K562 (cell line): ENCODE results near the gene PRM1. TPM values are rescaled to one million over a fixed set of nuclear protein-coding genes. Genes with fewer than 3 reads are reported as not detected.
A peak's percentile ranks its signal among the peaks of the same experiment; 100 is the strongest.

Source experiments
- BHLHE40 ChIP-seq: IDR thresholded peaks from 2 replicates; pipeline ENCODE4 v1.6.1; 2011; ENCODE audit warnings: low read length, improper control_type of control experiment
- KLF16 ChIP-seq: IDR thresholded peaks from 2 replicates; pipeline ENCODE4 v1.6.1; 2016; ENCODE audit warnings: antibody characterized with exemption
- MAX ChIP-seq: sonication (generic); formaldehyde crosslinking; IDR thresholded peaks from 2 replicates; pipeline ENCODE4 v1.9.0; 2022; ENCODE audit warnings: mild to moderate bottlenecking, missing genetic modification reagents
- MAZ ChIP-seq, 2 experiments: fragments of 450-650 bp in 1 of 2; sonication (generic) in 1 of 2; formaldehyde crosslinking; IDR thresholded peaks in 1 of 2; conservative IDR thresholded peaks in 1 of 2; 2 replicates each; pipeline versions ENCODE4 v1.4.0 to v1.5.0; 2020; ENCODE audit warnings: mild to moderate bottlenecking in 1 of 2, missing genetic modification reagents in 1 of 2
- MTF1 ChIP-seq: fragments of 250-450 bp; sonication (Bioruptor Pico); IDR thresholded peaks from 2 replicates; pipeline ENCODE4 v1.9.0; 2021; ENCODE audit warnings: moderate library complexity, mild to moderate bottlenecking, inconsistent platforms, borderline replicate concordance
- NFIC ChIP-seq: fragments of 450-650 bp; IDR thresholded peaks from 2 replicates; pipeline ENCODE4 v1.6.1; 2017; ENCODE audit warnings: mild to moderate bottlenecking, inconsistent platforms
- SIN3A ChIP-seq, 2 experiments: fragments of 150-350 bp in 1 of 2; IDR thresholded peaks; 2 replicates each; pipeline ENCODE4 v1.6.1; 2011 to 2016; ENCODE audit warnings: borderline replicate concordance in 2 of 2, low read depth in 2 of 2, low read length in 2 of 2, mild to moderate bottlenecking in 2 of 2, moderate library complexity in 2 of 2; ENCODE audit not compliant: control insufficient read depth in 1 of 2
- SREBF1 ChIP-seq: fragments of 150-350 bp; IDR thresholded peaks from 2 replicates; pipeline ENCODE4 v1.6.1; 2014; ENCODE audit warnings: antibody characterized with exemption, low read depth, low read length, borderline replicate concordance
- USF2 ChIP-seq: sonication (generic); formaldehyde crosslinking; IDR thresholded peaks from 2 replicates; pipeline ENCODE4 v1.5.0; 2020; ENCODE audit warnings: missing genetic modification reagents
- ZNF589 ChIP-seq: fragments of 200-800 bp; sonication (Bioruptor generic); IDR thresholded peaks from 2 replicates; pipeline ENCODE4 v1.6.1; 2016; ENCODE audit warnings: low read depth, missing genetic modification characterization, missing compliant biosample characterization
- polyA plus RNA-seq, 8 experiments: library from polyadenylated mRNA; depleted of rRNA in 4 of 8; stranded (reverse) in 5 of 8; unstranded in 3 of 8; fragments of >200 nt; fragmentation: Nextera tagmentation in 2 of 8; fragmentation: Illumina TruSeq in 1 of 8; extraction: Ambion mirVana in 2 of 8; extraction: Trizol in 1 of 8; gene quantifications; 2 replicates each; pipeline versions ENCODE4 v1.2.1 to v1.2.3, GENCODE V29; 2011 to 2014; ENCODE audit warnings: inconsistent platforms in 1 of 8, missing spikeins in 1 of 8
- total RNA-seq, 7 experiments: library from RNA; depleted of rRNA in 6 of 7; stranded (reverse); fragments of >200 nt in 6 of 7; fragmentation: Illumina TruSeq in 2 of 7; extraction: Trizol in 2 of 7; gene quantifications; 2 replicates each; pipeline versions ENCODE4 v1.2.1 to v1.2.3, GENCODE V29; 2011 to 2021; ENCODE audit warnings: low replicate concordance in 1 of 7
- TF ChIP-seq, protein P1 (sequence below): fragments of 450-650 bp; conservative IDR thresholded peaks from 2 replicates; pipeline ENCODE4 v1.6.1; 2016; ENCODE audit warnings: missing genetic modification characterization, low read depth, mild to moderate bottlenecking, control low read depth, missing compliant biosample characterization
- TF ChIP-seq, protein P2 (sequence below): fragments of 450-650 bp; IDR thresholded peaks from 2 replicates; pipeline ENCODE4 v1.6.1; 2016; ENCODE audit warnings: mild to moderate bottlenecking, moderate library complexity

PRM1 gene
- total and polyA plus RNA-seq, 9 of the 15 experiments (the other 6 are each of a cell fraction or from before 2014, with no cell fraction given) = not detected

- TF ChIP-seq ZNF589 (CRISPR knock-in tag) = no peak
- peak; percentile 51 for TF ChIP-seq BHLHE40
- TF ChIP-seq MTF1 = no peak
- TF ChIP-seq SIN3A (IDR thresholded peaks at IDR 0.05; ENCODE audit: borderline replicate concordance in 2 of 2, control insufficient read depth in 1 of 2, low read depth in 2 of 2, low read length in 2 of 2) = peak; percentile 16 to 45; a peak in 1 of 4 replicates
- no peak for TF ChIP-seq NFIC
- peak; percentile 75 for TF ChIP-seq USF2 (CRISPR knock-in tag)
- TF ChIP-seq, protein P1, sequence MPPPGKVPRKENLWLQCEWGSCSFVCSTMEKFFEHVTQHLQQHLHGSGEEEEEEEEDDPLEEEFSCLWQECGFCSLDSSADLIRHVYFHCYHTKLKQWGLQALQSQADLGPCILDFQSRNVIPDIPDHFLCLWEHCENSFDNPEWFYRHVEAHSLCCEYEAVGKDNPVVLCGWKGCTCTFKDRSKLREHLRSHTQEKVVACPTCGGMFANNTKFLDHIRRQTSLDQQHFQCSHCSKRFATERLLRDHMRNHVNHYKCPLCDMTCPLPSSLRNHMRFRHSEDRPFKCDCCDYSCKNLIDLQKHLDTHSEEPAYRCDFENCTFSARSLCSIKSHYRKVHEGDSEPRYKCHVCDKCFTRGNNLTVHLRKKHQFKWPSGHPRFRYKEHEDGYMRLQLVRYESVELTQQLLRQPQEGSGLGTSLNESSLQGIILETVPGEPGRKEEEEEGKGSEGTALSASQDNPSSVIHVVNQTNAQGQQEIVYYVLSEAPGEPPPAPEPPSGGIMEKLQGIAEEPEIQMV (tag) = no peak
- no peak for TF ChIP-seq KLF16
- no peak for TF ChIP-seq SREBF1
- TF ChIP-seq, protein P2, sequence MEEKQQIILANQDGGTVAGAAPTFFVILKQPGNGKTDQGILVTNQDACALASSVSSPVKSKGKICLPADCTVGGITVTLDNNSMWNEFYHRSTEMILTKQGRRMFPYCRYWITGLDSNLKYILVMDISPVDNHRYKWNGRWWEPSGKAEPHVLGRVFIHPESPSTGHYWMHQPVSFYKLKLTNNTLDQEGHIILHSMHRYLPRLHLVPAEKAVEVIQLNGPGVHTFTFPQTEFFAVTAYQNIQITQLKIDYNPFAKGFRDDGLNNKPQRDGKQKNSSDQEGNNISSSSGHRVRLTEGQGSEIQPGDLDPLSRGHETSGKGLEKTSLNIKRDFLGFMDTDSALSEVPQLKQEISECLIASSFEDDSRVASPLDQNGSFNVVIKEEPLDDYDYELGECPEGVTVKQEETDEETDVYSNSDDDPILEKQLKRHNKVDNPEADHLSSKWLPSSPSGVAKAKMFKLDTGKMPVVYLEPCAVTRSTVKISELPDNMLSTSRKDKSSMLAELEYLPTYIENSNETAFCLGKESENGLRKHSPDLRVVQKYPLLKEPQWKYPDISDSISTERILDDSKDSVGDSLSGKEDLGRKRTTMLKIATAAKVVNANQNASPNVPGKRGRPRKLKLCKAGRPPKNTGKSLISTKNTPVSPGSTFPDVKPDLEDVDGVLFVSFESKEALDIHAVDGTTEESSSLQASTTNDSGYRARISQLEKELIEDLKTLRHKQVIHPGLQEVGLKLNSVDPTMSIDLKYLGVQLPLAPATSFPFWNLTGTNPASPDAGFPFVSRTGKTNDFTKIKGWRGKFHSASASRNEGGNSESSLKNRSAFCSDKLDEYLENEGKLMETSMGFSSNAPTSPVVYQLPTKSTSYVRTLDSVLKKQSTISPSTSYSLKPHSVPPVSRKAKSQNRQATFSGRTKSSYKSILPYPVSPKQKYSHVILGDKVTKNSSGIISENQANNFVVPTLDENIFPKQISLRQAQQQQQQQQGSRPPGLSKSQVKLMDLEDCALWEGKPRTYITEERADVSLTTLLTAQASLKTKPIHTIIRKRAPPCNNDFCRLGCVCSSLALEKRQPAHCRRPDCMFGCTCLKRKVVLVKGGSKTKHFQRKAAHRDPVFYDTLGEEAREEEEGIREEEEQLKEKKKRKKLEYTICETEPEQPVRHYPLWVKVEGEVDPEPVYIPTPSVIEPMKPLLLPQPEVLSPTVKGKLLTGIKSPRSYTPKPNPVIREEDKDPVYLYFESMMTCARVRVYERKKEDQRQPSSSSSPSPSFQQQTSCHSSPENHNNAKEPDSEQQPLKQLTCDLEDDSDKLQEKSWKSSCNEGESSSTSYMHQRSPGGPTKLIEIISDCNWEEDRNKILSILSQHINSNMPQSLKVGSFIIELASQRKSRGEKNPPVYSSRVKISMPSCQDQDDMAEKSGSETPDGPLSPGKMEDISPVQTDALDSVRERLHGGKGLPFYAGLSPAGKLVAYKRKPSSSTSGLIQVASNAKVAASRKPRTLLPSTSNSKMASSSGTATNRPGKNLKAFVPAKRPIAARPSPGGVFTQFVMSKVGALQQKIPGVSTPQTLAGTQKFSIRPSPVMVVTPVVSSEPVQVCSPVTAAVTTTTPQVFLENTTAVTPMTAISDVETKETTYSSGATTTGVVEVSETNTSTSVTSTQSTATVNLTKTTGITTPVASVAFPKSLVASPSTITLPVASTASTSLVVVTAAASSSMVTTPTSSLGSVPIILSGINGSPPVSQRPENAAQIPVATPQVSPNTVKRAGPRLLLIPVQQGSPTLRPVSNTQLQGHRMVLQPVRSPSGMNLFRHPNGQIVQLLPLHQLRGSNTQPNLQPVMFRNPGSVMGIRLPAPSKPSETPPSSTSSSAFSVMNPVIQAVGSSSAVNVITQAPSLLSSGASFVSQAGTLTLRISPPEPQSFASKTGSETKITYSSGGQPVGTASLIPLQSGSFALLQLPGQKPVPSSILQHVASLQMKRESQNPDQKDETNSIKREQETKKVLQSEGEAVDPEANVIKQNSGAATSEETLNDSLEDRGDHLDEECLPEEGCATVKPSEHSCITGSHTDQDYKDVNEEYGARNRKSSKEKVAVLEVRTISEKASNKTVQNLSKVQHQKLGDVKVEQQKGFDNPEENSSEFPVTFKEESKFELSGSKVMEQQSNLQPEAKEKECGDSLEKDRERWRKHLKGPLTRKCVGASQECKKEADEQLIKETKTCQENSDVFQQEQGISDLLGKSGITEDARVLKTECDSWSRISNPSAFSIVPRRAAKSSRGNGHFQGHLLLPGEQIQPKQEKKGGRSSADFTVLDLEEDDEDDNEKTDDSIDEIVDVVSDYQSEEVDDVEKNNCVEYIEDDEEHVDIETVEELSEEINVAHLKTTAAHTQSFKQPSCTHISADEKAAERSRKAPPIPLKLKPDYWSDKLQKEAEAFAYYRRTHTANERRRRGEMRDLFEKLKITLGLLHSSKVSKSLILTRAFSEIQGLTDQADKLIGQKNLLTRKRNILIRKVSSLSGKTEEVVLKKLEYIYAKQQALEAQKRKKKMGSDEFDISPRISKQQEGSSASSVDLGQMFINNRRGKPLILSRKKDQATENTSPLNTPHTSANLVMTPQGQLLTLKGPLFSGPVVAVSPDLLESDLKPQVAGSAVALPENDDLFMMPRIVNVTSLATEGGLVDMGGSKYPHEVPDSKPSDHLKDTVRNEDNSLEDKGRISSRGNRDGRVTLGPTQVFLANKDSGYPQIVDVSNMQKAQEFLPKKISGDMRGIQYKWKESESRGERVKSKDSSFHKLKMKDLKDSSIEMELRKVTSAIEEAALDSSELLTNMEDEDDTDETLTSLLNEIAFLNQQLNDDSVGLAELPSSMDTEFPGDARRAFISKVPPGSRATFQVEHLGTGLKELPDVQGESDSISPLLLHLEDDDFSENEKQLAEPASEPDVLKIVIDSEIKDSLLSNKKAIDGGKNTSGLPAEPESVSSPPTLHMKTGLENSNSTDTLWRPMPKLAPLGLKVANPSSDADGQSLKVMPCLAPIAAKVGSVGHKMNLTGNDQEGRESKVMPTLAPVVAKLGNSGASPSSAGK = peak; percentile 73
- 0 out of 4 replicates have a peak, but pooled peaks of 1 of the 2 experiments have one; percentile 46 for TF ChIP-seq MAZ (CRISPR knock-in tag; conservative IDR thresholded peaks at IDR 0.05 in 1 of 2, IDR thresholded peaks at IDR 0.05 in 1 of 2)
- TF ChIP-seq MAX (CRISPR knock-in tag) = peak; percentile 74
Observed at GRCh38 chr16:11312718-11313492, 31.8 kb upstream of the PRM1 start (continued).
